ENCODE measurements around the gene SFTA2. TPM values are rescaled to one million over a fixed set of nuclear protein-coding genes. Genes with fewer than 3 reads are reported as not detected.
A peak's percentile ranks its signal among the peaks of the same experiment; 100 is the strongest.

Gene SFTA2
- polyA plus RNA-seq, 1 of the 3 experiments (the other 2 are of a cell fraction) = not detected

DNA sequence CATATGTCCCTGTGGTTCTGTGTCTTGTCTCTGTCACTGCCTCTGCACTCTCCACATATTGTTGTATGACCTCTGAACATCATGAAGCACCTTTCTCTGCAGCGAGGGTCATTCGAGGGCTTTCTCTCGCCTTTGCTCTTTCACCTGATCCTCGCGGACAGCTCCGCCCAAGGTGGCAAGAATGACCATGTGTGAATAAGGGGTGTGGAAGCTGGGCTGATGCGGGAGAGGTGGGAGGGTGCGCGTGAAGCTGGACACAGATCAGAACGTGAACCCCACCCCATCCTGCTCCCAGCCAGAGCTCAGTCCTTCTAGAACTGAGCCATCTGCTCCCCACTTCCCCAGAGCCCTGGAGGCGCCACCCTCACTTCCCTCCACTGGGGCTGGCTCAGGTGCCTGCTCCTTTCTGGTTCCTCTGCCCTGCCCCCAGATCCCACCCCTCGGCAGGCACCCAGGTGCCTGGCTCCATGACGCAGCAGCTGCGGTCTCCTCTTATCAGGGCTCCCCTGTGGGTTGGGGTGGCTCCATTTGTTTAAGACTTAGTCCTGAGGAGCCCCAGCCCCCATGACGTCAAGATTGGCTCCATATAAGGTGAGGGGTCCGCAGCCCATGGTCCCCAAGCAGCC, 8.5 kb upstream of the SFTA2 start, which contains the start of gene MUCL3 (continued):
- TF ChIP-seq, protein P1, sequence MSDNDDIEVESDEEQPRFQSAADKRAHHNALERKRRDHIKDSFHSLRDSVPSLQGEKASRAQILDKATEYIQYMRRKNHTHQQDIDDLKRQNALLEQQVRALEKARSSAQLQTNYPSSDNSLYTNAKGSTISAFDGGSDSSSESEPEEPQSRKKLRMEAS (IDR thresholded peaks at IDR 0.05; ENCODE audit: low read depth) = no peak

DNA sequence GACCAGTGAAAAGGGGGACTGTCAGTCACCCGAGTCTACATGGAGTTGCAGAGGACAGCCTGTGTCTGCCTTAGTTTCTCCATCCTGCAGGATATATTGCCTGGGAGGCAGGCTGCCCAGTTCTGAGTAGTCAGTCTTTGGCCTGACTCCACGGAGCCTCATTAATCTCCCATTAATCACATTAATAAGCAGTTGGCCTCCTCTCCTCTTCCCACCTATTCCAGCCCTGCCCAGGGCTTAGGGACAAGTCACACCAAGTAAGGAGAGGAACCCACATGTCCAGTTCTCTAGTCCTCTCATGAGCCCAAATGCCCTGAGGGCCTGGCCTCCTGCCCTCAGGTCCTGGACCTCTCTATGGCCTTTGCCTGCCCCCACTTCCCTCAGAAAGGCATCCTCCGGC, 7.5 kb upstream of the SFTA2 start:
- CTCF ChIA-PET = no interaction called here
- Histone ChIP-seq H3F3A (replicated peaks; ENCODE audit: insufficient read depth) (no peaks in the 10 kb centered on the region), H3K36me3 (replicated peaks in 1 of 2; ENCODE audit: control insufficient read depth in 1 of 2, insufficient read depth in 2 of 2, low read length in 1 of 2) (no peaks in the 10 kb centered on the region), H3K4me2 (no peak overlapping the region), H3K4me1 (ENCODE audit: control insufficient read depth in 1 of 2, insufficient read depth in 2 of 2, low read depth in 1 of 2, low read length in 1 of 2) (peaks cover 0 to 4% of the 10 kb centered on the region in 2 experiments; a peak in 1 of 4 replicates), H3K9me3 (no peaks in the 10 kb centered on the region), H3K9ac (no peak overlapping the region), H2AFZ (ENCODE audit: low read depth) (no peak overlapping the region), H3K9me2 (no peaks in the 10 kb centered on the region), H3K4me3 (ENCODE audit: low read depth in 2 of 2, low read length in 1 of 2) (no peak overlapping the region), H3K27me3 (ENCODE audit: insufficient read depth) (no peaks in the 10 kb centered on the region), H4K20me1 (ENCODE audit: insufficient read depth) (no peaks in the 10 kb centered on the region), H3K79me2 (ENCODE audit: insufficient read depth) (no peaks in the 10 kb centered on the region), H3K27ac (ENCODE audit: low read depth in 2 of 2, low read length in 1 of 2) (no peak overlapping the region)
- no peak for TF ChIP-seq GABPA (IDR thresholded peaks at IDR 0.05; ENCODE audit: low read depth)
- TF ChIP-seq, protein P2, sequence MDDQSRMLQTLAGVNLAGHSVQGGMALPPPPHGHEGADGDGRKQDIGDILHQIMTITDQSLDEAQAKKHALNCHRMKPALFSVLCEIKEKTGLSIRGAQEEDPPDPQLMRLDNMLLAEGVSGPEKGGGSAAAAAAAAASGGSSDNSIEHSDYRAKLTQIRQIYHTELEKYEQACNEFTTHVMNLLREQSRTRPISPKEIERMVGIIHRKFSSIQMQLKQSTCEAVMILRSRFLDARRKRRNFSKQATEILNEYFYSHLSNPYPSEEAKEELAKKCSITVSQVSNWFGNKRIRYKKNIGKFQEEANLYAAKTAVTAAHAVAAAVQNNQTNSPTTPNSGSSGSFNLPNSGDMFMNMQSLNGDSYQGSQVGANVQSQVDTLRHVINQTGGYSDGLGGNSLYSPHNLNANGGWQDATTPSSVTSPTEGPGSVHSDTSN (IDR thresholded peaks at IDR 0.05) = 0 out of 2 replicates have a peak, but pooled peaks have one; percentile 12
- POLR2A ChIA-PET = no interaction called here
- DNase-seq = no peak
- 73% methylated on average over 2 of the region's 3 CpGs for WGBS (ENCODE audit: low lambda C conversion rate)

DNA sequence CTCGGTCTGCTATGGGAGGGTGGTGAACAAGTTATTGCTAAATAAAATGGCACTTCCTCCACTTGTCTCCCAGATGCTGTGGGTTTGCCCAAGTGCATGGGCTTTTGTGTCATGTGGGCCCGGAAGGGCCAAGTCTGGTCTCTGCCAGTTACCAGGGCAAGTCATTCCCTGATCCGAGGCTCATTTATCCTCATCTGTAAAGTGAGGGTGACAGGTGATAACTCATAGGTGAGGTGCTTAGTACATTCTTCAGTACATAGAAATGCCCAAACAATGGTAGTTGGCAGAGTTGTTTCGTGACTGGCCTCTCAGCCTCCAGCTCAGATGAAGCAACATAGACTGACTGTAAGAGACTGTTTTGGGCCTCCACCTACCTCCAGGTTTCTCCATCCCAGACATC, 6.8 kb upstream of the SFTA2 start:
- Histone ChIP-seq H3K27ac (ENCODE audit: low read depth in 2 of 2, low read length in 1 of 2) (no peak overlapping the region), H3K4me1 (ENCODE audit: control insufficient read depth in 1 of 2, insufficient read depth in 2 of 2, low read depth in 1 of 2, low read length in 1 of 2) (peaks cover 0 to 4% of the 10 kb centered on the region in 2 experiments; a peak in 1 of 4 replicates), H3K4me2 (no peak overlapping the region), H3K4me3 (ENCODE audit: low read depth in 2 of 2, low read length in 1 of 2) (no peak overlapping the region), H3F3A (replicated peaks; ENCODE audit: insufficient read depth) (no peaks in the 10 kb centered on the region), H3K9me2 (no peaks in the 10 kb centered on the region), H3K27me3 (ENCODE audit: insufficient read depth) (no peaks in the 10 kb centered on the region), H3K9ac (no peak overlapping the region), H2AFZ (ENCODE audit: low read depth) (no peak overlapping the region), H3K9me3 (no peaks in the 10 kb centered on the region), H3K79me2 (ENCODE audit: insufficient read depth) (no peaks in the 10 kb centered on the region), H3K36me3 (replicated peaks in 1 of 2; ENCODE audit: control insufficient read depth in 1 of 2, insufficient read depth in 2 of 2, low read length in 1 of 2) (no peaks in the 10 kb centered on the region), H4K20me1 (ENCODE audit: insufficient read depth) (no peaks in the 10 kb centered on the region)
- DNase-seq = no peak
- ChIA-PET CTCF (interaction anchor here (1.0 kb wide), 1 partner anchor 20 kb away, joined by 3 read pairs; no protein-coding TSS in a partner anchor), POLR2A (no interaction called here)
- 45% methylated on average over 3 of the region's 4 CpGs for WGBS (ENCODE audit: low lambda C conversion rate)
- TF ChIP-seq NFIC (IDR thresholded peaks at IDR 0.05; ENCODE audit: borderline replicate concordance) = no peak
- TF ChIP-seq, protein P3, sequence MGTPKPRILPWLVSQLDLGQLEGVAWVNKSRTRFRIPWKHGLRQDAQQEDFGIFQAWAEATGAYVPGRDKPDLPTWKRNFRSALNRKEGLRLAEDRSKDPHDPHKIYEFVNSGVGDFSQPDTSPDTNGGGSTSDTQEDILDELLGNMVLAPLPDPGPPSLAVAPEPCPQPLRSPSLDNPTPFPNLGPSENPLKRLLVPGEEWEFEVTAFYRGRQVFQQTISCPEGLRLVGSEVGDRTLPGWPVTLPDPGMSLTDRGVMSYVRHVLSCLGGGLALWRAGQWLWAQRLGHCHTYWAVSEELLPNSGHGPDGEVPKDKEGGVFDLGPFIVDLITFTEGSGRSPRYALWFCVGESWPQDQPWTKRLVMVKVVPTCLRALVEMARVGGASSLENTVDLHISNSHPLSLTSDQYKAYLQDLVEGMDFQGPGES (IDR thresholded peaks at IDR 0.05; ENCODE audit: low read depth, low read length) = no peak
- TF ChIP-seq GABPA (IDR thresholded peaks at IDR 0.05; ENCODE audit: low read depth) = no peak
- TF ChIP-seq, protein P2 (IDR thresholded peaks at IDR 0.05) = 0 out of 2 replicates have a peak, but pooled peaks have one; percentile 12
